PFSK-1 (cell line): ENCODE data around the gene CPHXL. TPM values are rescaled to one million over a fixed set of nuclear protein-coding genes. Genes with fewer than 3 reads are reported as not detected.

Source experiments
- FOXP2 ChIP-seq: optimal IDR thresholded peaks from 2 replicates; pipeline ENCODE3; 2011; ENCODE audit warnings: borderline replicate concordance, control low read depth, inconsistent platforms; ENCODE audit not compliant: insufficient read depth; ENCODE audit errors: extremely low read length, extremely low read depth
- POLR2AphosphoS5 ChIP-seq: IDR thresholded peaks from 2 replicates; pipeline ENCODE4 v1.6.1; 2012; ENCODE audit warnings: low read depth, mild to moderate bottlenecking, control low read depth, low read length, moderate library complexity
- SIN3A ChIP-seq: IDR thresholded peaks from 2 replicates; pipeline ENCODE4 v1.6.1; 2012; ENCODE audit warnings: mild to moderate bottlenecking, low read length, moderate library complexity, borderline replicate concordance; ENCODE audit not compliant: insufficient read depth
- TAF1 ChIP-seq: IDR thresholded peaks from 2 replicates; pipeline ENCODE4 v1.6.1; 2012; ENCODE audit warnings: low read length, control low read depth, borderline replicate concordance; ENCODE audit not compliant: insufficient read depth
- polyA plus RNA-seq: library from polyadenylated mRNA; unstranded; fragments of >200 nt; gene quantifications from one replicate; pipeline ENCODE4 v1.2.1, GENCODE V29; 2012; ENCODE audit warnings: low read depth, missing spikeins; ENCODE audit not compliant: insufficient read length
- TF ChIP-seq, protein P1 (sequence below), 2 experiments: IDR thresholded peaks; 2 replicates each; pipeline versions ENCODE4 v1.6.1 to v1.8.0; 2011 to 2012; ENCODE audit warnings: low read depth in 2 of 2, low read length in 2 of 2, control low read depth in 1 of 2, inconsistent platforms in 1 of 2, mild to moderate bottlenecking in 1 of 2, moderate library complexity in 1 of 2; ENCODE audit not compliant: insufficient read depth in 1 of 2

The CPHXL gene
- polyA plus RNA-seq, result not detected

GRCh38 chr16:75726390-75726789 is at the start of gene CPHXL:
Gene CPHXL, minus strand, starts transcription at chr16:75726490. Its CDS starts 48 bp downstream, at chr16:75726442.
- TF ChIP-seq SIN3A (no peak), TAF1 (no peak), FOXP2 (no peak), POLR2AphosphoS5 (no peak)
- TF ChIP-seq, protein P1, sequence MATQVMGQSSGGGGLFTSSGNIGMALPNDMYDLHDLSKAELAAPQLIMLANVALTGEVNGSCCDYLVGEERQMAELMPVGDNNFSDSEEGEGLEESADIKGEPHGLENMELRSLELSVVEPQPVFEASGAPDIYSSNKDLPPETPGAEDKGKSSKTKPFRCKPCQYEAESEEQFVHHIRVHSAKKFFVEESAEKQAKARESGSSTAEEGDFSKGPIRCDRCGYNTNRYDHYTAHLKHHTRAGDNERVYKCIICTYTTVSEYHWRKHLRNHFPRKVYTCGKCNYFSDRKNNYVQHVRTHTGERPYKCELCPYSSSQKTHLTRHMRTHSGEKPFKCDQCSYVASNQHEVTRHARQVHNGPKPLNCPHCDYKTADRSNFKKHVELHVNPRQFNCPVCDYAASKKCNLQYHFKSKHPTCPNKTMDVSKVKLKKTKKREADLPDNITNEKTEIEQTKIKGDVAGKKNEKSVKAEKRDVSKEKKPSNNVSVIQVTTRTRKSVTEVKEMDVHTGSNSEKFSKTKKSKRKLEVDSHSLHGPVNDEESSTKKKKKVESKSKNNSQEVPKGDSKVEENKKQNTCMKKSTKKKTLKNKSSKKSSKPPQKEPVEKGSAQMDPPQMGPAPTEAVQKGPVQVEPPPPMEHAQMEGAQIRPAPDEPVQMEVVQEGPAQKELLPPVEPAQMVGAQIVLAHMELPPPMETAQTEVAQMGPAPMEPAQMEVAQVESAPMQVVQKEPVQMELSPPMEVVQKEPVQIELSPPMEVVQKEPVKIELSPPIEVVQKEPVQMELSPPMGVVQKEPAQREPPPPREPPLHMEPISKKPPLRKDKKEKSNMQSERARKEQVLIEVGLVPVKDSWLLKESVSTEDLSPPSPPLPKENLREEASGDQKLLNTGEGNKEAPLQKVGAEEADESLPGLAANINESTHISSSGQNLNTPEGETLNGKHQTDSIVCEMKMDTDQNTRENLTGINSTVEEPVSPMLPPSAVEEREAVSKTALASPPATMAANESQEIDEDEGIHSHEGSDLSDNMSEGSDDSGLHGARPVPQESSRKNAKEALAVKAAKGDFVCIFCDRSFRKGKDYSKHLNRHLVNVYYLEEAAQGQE (IDR thresholded peaks at IDR 0.05; ENCODE audit: insufficient read depth in 1 of 2, low read depth in 2 of 2, low read length in 2 of 2), result no peak

- TF ChIP-seq, protein P1 (IDR thresholded peaks at IDR 0.05; ENCODE audit: insufficient read depth in 1 of 2, low read depth in 2 of 2, low read length in 2 of 2), result no peak
- TF ChIP-seq TAF1, result no peak
- TF ChIP-seq FOXP2, result no peak
- no peak for TF ChIP-seq SIN3A
Measured at GRCh38 chr16:75774197-75774596, 47.9 kb upstream of the CPHXL start.

- TF ChIP-seq SIN3A (no peak), POLR2AphosphoS5 (no peak), FOXP2 (no peak), TAF1 (no peak)
Measured at GRCh38 chr16:75770051-75770450, 43.8 kb upstream of the CPHXL start.

DNA sequence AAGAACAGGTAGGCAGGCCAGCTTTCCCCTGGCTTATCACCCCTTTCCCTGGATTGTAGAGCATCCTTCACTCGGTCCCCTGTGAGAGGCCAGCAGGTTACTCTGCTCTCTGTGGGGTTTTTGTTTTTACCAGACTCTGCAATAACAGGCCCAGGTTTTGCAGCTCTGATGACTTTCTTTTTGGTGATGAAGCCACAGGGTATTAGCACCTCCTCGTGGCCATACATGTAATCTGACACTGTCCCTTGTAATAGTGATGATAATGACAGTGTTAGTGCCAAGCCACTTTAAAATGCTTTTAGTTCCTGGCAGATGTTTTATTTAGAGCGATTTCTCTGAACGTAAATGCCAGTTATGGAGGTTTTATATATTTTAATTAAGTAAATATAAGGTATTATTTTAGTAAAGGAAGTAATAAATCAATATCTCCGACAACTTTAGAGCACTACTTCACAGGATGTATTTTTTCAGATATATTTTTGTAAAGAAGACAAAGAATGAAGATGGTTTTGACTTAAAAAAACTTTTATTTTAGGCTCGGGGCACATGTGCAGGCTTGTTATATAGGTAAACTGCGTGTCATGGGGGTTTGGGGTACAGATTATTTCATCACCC is 38.0 kb upstream of the CPHXL start:
- TF ChIP-seq FOXP2, result no peak
- no peak for TF ChIP-seq SIN3A
- no peak for TF ChIP-seq POLR2AphosphoS5
- TF ChIP-seq TAF1, result no peak
- TF ChIP-seq, protein P1 (IDR thresholded peaks at IDR 0.05; ENCODE audit: insufficient read depth in 1 of 2, low read depth in 2 of 2, low read length in 2 of 2), result no peak

GRCh38 chr16:75763204-75763603 is 36.9 kb upstream of the CPHXL start:
- TF ChIP-seq POLR2AphosphoS5, result no peak
- TF ChIP-seq TAF1, result no peak
- TF ChIP-seq FOXP2, result no peak
- no peak for TF ChIP-seq SIN3A
- TF ChIP-seq, protein P1 (IDR thresholded peaks at IDR 0.05; ENCODE audit: insufficient read depth in 1 of 2, low read depth in 2 of 2, low read length in 2 of 2), result no peak
